Hepatocyte (in vitro differentiated cells): Measurements from ENCODE around the gene LRRC39. TPM values are rescaled to one million over a fixed set of nuclear protein-coding genes. Genes with fewer than 3 reads are reported as not detected.

ENCODE experiments used
- DNase-seq: peaks from one replicate; pipeline ENCODE4 v3.0.0-alpha.2; 2016; ENCODE audit warnings: low spot score
- H2AFZ ChIP-seq: fragments of 200-600 bp; sonication (generic); 2 replicates; pipeline ENCODE4 v1.6.0; 2016; ENCODE audit warnings: antibody characterized with exemption, mild to moderate bottlenecking
- H3K27ac ChIP-seq: fragments of 200-600 bp; sonication (generic); 2 replicates; pipeline ENCODE4 v1.5.1; 2016; ENCODE audit warnings: mild to moderate bottlenecking
- H3K27me3 ChIP-seq: fragments of 200-600 bp; sonication (generic); 2 replicates; pipeline ENCODE4 v1.6.1; 2016
- H3K36me3 ChIP-seq: fragments of 200-600 bp; sonication (generic); replicated peaks from 2 replicates; pipeline ENCODE4 v1.5.1; 2016; ENCODE audit warnings: low read depth; ENCODE audit not compliant: insufficient read depth
- H3K4me1 ChIP-seq: fragments of 200-600 bp; sonication (generic); 2 replicates; pipeline ENCODE4 v1.5.1; 2016; ENCODE audit warnings: mild to moderate bottlenecking, moderate library complexity; ENCODE audit not compliant: insufficient read depth
- H3K4me2 ChIP-seq: fragments of 200-600 bp; sonication (generic); 2 replicates; pipeline ENCODE4 v1.6.0; 2016
- H3K4me3 ChIP-seq: fragments of 200-600 bp; sonication (generic); 2 replicates; pipeline ENCODE4 v1.5.1; 2016; ENCODE audit warnings: mild to moderate bottlenecking
- H3K79me2 ChIP-seq: fragments of 200-600 bp; sonication (generic); 2 replicates; pipeline ENCODE4 v1.6.0; 2017; ENCODE audit warnings: mild to moderate bottlenecking
- H3K9me2 ChIP-seq: fragments of 200-600 bp; sonication (generic); replicated peaks from 2 replicates; pipeline ENCODE4 v1.6.0; 2017; ENCODE audit warnings: mild to moderate bottlenecking; ENCODE audit not compliant: insufficient read depth
- H3K9me3 ChIP-seq: fragments of 200-600 bp; sonication (generic); 2 replicates; pipeline ENCODE4 v1.5.1; 2016; ENCODE audit warnings: low read depth, mild to moderate bottlenecking
- H4K20me1 ChIP-seq: fragments of 200-600 bp; sonication (generic); 2 replicates; pipeline ENCODE4 v1.6.0; 2016; ENCODE audit warnings: mild to moderate bottlenecking; ENCODE audit not compliant: insufficient read depth, poor library complexity, severe bottlenecking
- EZH2 ChIP-seq: fragments of 200-600 bp; sonication (generic); IDR thresholded peaks from 2 replicates; pipeline ENCODE4 v1.6.1; 2016; ENCODE audit warnings: antibody characterized with exemption, mild to moderate bottlenecking, borderline replicate concordance
- EZH2phosphoT487 ChIP-seq: fragments of 200-600 bp; sonication (generic); IDR thresholded peaks from one replicate; pipeline ENCODE4 v1.6.1; 2018; ENCODE audit warnings: antibody characterized with exemption, mild to moderate bottlenecking, low read depth, moderate library complexity; ENCODE audit not compliant: unreplicated experiment, severe bottlenecking
- WGBS: methylation state at CpG from one replicate; pipeline ENCODE4 v1.1.6; 2016; ENCODE audit warnings: low lambda C conversion rate; ENCODE audit errors: missing lambda C conversion rate; 5-methylcytosine and 5-hydroxymethylcytosine counted together
- polyA plus RNA-seq: library from polyadenylated mRNA; unstranded; fragments of >200 nt; fragmentation: Nextera tagmentation; extraction: Ambion mirVana; gene quantifications from 2 replicates; pipeline ENCODE4 v1.2.1, GENCODE V29; 2016
- total RNA-seq: library from RNA; depleted of rRNA; stranded (reverse); fragments of >200 nt; gene quantifications from 2 replicates; pipeline ENCODE4 v1.2.3, GENCODE V29; 2014
- TF ChIP-seq, protein P1 (sequence below): fragments of 200-600 bp; sonication (generic); IDR thresholded peaks from 2 replicates; pipeline ENCODE4 v1.5.1; 2016; ENCODE audit warnings: antibody characterized with exemption, mild to moderate bottlenecking; ENCODE audit not compliant: poor library complexity

Gene LRRC39
- total and polyA plus RNA-seq, 2 experiments from 2014 or later = 1.1 to 1.2 TPM

DNA sequence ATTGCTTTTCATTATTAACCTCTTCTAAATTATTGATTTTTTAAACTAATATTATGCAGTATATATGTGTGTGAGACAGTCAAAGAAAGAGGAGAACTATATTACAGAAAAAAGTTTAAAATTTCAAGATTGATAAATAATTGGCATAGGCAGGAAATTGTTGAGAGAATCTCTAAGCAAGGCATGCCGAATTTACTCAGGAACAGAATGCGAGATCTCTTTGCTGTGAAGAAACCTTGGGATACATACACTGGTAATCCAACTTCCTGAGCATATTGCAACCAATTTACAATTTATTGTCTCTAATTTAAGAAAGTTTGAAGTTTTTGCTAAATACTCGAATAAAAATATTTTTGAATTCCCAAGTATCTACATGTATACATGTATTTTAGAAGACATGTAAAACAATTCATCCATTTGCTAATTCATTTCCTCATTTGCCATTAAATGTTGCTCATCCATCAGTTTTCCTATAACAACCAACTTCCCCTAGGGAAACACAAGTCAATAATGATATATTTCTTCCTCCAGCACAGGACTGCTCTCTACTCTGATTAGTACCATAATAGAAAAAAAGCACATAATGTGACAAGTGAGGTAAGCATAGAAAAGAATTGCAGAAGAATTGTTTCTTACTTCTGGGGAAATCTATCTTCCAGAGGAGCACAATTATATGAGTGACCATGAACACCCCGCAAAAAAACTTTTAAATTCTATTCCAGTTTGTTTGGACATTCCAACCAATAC lies 588 bp downstream of the LRRC39 start:
- Histone ChIP-seq H3K79me2 (no peaks in the 10 kb centered on the region), H3K4me3 (no peak overlapping the region), H3K36me3 (no peaks in the 10 kb centered on the region)

DNA sequence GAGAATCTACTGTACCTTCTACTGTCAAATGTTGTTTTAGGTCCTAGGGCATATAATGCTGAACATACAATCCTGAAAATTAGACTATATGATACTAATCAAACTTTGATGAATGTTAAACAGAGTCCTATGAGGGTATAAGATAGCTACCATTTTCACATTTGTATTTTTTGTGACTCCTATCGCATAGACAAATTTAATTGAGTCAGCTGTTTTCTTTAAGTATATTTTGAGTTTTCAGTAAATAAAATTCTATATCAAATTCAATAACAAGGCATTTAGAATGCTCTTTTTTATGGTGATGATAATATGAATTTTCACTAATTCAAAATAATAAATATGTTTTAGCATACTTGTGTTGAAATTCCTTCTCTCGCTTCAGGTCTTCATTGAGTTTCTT lies 10.0 kb downstream of the LRRC39 start:
- H3K9me2 ChIP-seq = no peaks in the 10 kb centered on the region
- no peaks in the 10 kb centered on the region for H3K9me3 ChIP-seq
- no peak overlapping the region for H3K4me3 ChIP-seq
- H3K27me3 ChIP-seq = no peaks in the 10 kb centered on the region
- TF ChIP-seq, protein P1, sequence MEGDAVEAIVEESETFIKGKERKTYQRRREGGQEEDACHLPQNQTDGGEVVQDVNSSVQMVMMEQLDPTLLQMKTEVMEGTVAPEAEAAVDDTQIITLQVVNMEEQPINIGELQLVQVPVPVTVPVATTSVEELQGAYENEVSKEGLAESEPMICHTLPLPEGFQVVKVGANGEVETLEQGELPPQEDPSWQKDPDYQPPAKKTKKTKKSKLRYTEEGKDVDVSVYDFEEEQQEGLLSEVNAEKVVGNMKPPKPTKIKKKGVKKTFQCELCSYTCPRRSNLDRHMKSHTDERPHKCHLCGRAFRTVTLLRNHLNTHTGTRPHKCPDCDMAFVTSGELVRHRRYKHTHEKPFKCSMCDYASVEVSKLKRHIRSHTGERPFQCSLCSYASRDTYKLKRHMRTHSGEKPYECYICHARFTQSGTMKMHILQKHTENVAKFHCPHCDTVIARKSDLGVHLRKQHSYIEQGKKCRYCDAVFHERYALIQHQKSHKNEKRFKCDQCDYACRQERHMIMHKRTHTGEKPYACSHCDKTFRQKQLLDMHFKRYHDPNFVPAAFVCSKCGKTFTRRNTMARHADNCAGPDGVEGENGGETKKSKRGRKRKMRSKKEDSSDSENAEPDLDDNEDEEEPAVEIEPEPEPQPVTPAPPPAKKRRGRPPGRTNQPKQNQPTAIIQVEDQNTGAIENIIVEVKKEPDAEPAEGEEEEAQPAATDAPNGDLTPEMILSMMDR = no peak
- TF ChIP-seq EZH2phosphoT487 (no peak), EZH2 (no peak)
- no peaks in the 10 kb centered on the region for H3K4me1 ChIP-seq
- H4K20me1 ChIP-seq = no peaks in the 10 kb centered on the region
- H3K79me2 ChIP-seq = no peaks in the 10 kb centered on the region
- WGBS = 96% methylated on average over 2 of the region's 2 CpGs
- DNase-seq = no peak
- H3K4me2 ChIP-seq = no peak overlapping the region
- H2AFZ ChIP-seq = no peak overlapping the region
- no peaks in the 10 kb centered on the region for H3K36me3 ChIP-seq
- H3K27ac ChIP-seq = no peak overlapping the region

More for the DNA sequence above, 588 bp downstream of the LRRC39 start:
- Histone ChIP-seq H3K27ac (no peak overlapping the region), H3K4me2 (no peak overlapping the region), H3K9me3 (no peaks in the 10 kb centered on the region), H3K27me3 (no peaks in the 10 kb centered on the region), H3K9me2 (no peaks in the 10 kb centered on the region), H2AFZ (no peak overlapping the region), H4K20me1 (no peaks in the 10 kb centered on the region), H3K4me1 (no peaks in the 10 kb centered on the region)
- no peak for TF ChIP-seq EZH2
- TF ChIP-seq, protein P1 = no peak
- DNase-seq = no peak
- 93% methylated on average over 4 of the region's 4 CpGs for WGBS

DNA sequence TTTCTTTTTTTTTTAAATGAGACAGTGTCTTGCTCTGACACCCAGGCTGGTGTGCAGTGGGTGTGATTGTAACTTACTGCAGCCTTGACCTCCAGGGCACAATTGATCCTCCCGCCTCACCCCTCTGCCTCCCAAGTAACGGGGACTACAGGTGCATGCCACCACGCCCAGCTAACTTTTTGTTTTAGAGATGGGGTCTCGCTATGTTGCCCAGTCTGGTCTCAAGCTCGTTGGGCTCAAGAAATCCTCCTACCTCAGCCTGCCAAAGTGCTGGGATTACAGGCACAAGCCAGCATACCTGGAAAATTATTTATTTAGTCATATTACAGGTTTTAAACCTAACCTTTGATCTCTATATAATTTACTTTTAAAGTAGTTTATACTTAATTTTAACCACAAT lies 13.4 kb downstream of the LRRC39 start:
- Histone ChIP-seq H3K9me3 (no peaks in the 10 kb centered on the region), H3K27ac (no peak overlapping the region), H3K4me3 (no peak overlapping the region), H2AFZ (no peak overlapping the region), H3K4me2 (no peak overlapping the region), H3K79me2 (no peaks in the 10 kb centered on the region), H4K20me1 (no peaks in the 10 kb centered on the region), H3K36me3 (no peaks in the 10 kb centered on the region), H3K4me1 (no peaks in the 10 kb centered on the region), H3K27me3 (no peaks in the 10 kb centered on the region), H3K9me2 (no peaks in the 10 kb centered on the region)
- TF ChIP-seq EZH2phosphoT487 (no peak), EZH2 (no peak)
- TF ChIP-seq, protein P1 = no peak
- 94% methylated on average over 5 of the region's 5 CpGs for WGBS
- no peak for DNase-seq

DNA sequence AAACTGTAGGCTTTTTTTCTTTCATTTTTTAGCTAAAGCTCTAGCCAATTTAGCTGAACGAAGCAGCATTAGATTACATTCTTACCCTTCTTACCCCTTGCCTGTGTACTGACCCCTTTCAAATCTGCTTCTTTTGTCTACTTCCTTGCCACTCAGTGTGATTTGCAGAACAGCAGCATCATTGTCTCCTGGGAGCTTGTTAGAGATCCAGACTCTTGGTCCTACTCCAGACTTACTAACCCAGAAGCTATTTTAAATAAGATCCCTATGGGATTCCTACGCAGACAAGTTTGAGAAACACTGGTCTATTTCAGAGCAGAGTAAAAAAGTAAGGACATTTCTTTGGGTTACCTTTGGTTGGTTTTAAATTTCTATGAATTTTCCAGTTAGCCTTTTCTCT lies 13.8 kb downstream of the LRRC39 start:
- H3K36me3 ChIP-seq = no peaks in the 10 kb centered on the region
- H4K20me1 ChIP-seq = no peaks in the 10 kb centered on the region
- no peak overlapping the region for H3K27ac ChIP-seq
- no peak overlapping the region for H3K4me3 ChIP-seq
- H3K9me3 ChIP-seq = no peaks in the 10 kb centered on the region
- no peaks in the 10 kb centered on the region for H3K9me2 ChIP-seq
- TF ChIP-seq, protein P1 = no peak
- TF ChIP-seq EZH2phosphoT487 = no peak
- no peak for TF ChIP-seq EZH2
- no peaks in the 10 kb centered on the region for H3K4me1 ChIP-seq
- no peak for DNase-seq
- H3K4me2 ChIP-seq = no peak overlapping the region
- WGBS = 80% methylated on average over 2 of the region's 2 CpGs
- H2AFZ ChIP-seq = no peak overlapping the region
- no peaks in the 10 kb centered on the region for H3K27me3 ChIP-seq
- H3K79me2 ChIP-seq = no peaks in the 10 kb centered on the region
